NCI-H1417 (cell line): ENCODE measurements around the gene GARIN3.
"Not testable (repeated sequence)": the region's sequence is repeated elsewhere in the genome, so short reads cannot be mapped to it uniquely, and the experiment has no call there.

Experiments
- DNase-seq, 3 experiments: peaks; one replicate each; lab custom pipeline; 2025; lab: John Stamatoyannopoulos, UW

Gene GARIN3

GRCh38 chr5:157185122-157185521, 19.1 kb upstream of the GARIN3 start:
- not testable (repeated sequence) for DNase-seq

- no peak for DNase-seq
Measured at GRCh38 chr5:157184117-157184670, 18.1 kb upstream of the GARIN3 start.

- DNase-seq, result no peak
Measured at GRCh38 chr5:157182143-157182757, 16.2 kb upstream of the GARIN3 start.

- no peak for DNase-seq
Measured at GRCh38 chr5:157180374-157181264, 14.6 kb upstream of the GARIN3 start, which contains the start of gene ITK. Gene ITK, plus strand, starts transcription at chr5:157180840. Its CDS starts 138 bp downstream, at chr5:157180978.

- DNase-seq, result no peak
Measured at GRCh38 chr5:157178966-157179365, 12.9 kb upstream of the GARIN3 start.

GRCh38 chr5:157177953-157178352, 11.9 kb upstream of the GARIN3 start:
- no peak for DNase-seq

GRCh38 chr5:157175071-157175612, 9.1 kb upstream of the GARIN3 start:
- no peak for DNase-seq

GRCh38 chr5:157172403-157172802, 6.3 kb upstream of the GARIN3 start:
- DNase-seq, result no peak

GRCh38 chr5:157168286-157168685, 2.2 kb upstream of the GARIN3 start:
- no peak for DNase-seq

GRCh38 chr5:157167214-157167621, 1.2 kb upstream of the GARIN3 start:
- no peak for DNase-seq

- DNase-seq, result no peak
Measured at GRCh38 chr5:157165668-157166067, 396 bp downstream of the GARIN3 start.

GRCh38 chr5:157165261-157165660, 803 bp downstream of the GARIN3 start:
- no peak for DNase-seq

GRCh38 chr5:157164521-157164920, 1.5 kb downstream of the GARIN3 start:
- DNase-seq, result no peak

GRCh38 chr5:157162919-157163510, 3.0 kb downstream of the GARIN3 start:
- DNase-seq, result no peak

- no peak for DNase-seq
Measured at GRCh38 chr5:157161996-157162395, 4.1 kb downstream of the GARIN3 start.

GRCh38 chr5:157160001-157160400, 6.1 kb downstream of the GARIN3 start:
- DNase-seq, result no peak

GRCh38 chr5:157159209-157159751, 6.8 kb downstream of the GARIN3 start:
- DNase-seq, result no peak

GRCh38 chr5:157157293-157157891, 8.7 kb downstream of the GARIN3 start:
- no peak for DNase-seq

- DNase-seq, result no peak
Measured at GRCh38 chr5:157155297-157155696, 10.8 kb downstream of the GARIN3 start.

- DNase-seq, result no peak
Measured at GRCh38 chr5:157150995-157151394, 15.1 kb downstream of the GARIN3 start.
